ENCODE measurements around the gene LTBP1.

The LTBP1 gene

DNA sequence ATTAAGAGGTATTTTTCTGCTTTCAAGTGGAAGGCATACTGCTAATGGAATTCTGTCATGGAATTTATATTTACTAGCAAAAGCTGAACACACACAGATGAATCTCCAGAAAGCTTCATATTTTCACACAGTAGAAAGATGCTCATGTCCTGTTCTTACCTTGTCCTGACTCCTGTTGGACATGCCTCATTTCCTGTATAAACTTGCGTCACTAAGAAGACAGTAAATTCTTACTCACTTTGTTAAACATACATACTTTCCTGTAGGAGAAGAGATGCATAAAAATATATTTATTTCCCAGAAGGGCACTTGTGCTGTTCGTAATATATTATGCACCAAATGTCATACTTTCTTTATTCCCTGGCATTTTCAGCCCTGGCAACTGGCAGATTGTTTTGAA lies 291.4 kb downstream of the LTBP1 start:
- DNase-seq: no peak

DNA sequence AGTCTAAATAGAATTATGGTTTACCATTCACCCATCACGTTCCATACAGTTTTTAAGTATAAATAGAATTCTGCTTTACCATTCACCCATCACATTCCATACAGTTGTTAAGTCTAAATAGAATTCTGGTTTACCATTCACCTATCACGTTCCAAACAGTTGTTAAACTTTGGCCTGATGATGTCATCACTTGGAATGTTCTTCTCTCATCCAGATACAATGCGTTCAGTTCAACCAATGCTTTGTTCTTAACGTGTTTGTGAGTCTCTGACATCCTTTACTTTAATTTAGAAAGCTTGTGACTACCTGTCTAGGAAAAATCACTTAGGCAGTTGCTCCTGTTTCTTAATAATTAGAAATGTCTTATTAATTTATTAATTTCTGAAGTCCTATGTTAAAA lies 293.4 kb downstream of the LTBP1 start:
- no peak for DNase-seq

DNA sequence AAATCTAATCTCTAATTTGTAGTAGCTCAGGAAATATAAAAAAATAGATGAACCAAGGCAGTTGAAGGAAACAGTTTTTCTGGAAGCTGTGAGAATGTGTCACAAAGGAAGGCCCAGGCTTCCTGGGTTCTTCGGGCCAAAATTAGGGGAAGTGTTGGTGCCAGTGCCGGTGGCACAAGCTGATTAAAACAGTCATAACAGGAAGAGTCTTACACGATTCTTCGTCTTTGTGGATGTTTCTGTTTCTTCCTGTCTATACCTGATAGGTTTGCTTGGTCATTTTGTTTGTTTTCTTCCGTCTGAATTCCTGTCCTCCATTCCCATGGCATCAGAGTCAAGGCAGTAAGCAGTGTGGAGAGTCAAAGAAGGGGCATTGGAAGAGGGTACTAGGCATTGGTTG lies 294.3 kb downstream of the LTBP1 start:
- no peak for DNase-seq

DNA sequence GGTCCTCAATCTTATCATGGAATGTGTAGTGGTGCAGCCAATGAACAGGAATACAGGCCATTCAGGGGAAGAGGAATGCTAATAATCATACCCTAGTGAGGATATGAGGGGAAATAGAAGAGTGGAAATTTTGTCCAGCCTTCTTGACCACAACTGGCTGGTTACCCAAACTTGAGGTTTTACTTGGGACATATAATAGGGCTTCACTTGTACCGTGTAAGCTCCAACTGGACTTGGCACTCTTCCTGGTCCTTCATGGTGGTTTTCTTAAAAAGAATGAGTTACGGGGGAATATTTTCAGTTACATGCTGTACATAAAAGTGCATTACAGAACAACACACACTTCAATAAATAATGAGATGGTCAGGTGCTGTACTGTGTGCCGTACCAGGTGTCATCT lies 294.8 kb downstream of the LTBP1 start:
- DNase-seq: no peak

DNA sequence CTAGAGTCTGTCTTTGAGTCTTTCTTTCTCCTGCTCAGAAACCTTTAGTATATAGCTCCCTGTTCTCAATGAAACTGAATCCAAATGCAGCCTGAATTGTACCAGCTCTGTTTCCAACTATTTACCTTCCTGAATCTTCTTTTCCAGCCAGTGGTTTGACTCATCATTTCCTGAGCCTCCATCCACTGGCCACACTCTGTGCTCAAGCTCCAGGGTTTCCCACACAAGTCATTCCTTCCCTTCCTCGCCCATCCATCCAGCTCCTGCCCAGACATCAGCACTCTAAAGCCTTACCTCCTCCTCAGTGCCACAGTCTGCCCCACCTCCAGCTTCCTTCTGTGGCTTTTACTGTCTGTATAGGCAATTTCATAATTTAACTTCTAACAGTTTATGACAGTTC lies 296.1 kb downstream of the LTBP1 start:
- no peak for DNase-seq

DNA sequence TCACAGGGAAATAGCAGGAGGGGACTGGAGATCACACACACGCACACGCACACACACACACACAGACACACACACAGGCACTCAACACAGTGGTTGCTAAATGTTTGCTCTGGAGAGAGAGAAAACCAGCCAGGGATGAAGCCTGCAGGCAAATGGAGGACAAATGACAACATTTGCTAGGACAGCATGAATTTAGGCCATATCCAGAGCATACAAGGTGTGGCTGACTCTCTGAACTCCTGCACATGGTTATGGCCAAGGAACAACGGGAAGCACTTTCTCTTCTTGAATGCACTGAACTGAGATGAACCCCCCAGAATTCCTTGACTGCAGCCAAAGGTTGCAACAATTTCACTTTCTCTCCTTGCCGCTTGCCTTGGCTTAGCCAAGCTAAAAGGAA lies 299.7 kb downstream of the LTBP1 start:
- DNase-seq: no peak

DNA sequence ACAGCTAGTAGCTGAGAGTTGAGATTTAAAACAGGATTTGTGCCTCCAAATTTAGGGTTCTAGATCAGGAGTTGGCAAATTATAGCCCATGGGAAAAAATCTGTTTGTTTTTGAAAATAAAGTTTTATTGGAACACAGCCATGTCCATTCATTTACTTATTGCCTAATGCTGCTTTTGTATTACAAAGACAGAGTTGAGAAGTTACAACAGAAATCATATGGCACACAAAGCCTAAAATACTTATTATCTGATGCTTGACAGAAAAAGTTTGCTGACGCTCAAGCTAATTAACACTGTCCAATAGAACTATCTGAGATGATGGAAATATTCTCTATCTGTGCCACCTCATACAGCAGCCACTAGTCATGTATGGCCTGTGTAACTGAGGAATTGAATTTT lies 300.6 kb downstream of the LTBP1 start:
- DNase-seq: no peak

DNA sequence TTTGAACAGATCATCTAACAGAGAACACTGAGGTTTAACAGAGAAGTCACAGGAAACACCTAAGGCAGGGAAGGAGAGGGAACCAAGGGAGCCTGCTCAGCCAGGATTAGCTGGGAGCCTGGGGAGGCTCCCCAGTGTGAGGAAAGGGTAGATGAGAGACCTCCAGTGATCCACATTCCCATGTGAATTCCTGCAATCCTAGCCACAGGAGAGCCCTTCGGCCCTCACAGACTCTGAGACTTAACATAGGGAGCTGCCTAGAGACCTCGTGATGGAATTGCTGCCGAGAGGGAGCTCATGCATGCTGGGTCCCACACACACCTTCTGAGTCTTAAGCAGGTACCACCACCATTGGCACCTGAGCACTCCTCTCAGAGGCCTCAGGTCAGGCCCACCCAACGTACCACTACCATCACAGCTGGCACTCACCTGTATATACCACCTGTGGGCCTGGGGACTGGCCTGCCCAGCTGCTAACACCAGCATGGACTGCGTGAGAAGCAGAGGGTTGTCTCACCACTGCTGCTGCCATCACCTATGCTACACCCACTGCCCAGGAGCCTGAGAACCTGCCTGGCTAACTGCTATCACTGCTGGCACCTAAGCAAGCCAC lies 303.8 kb downstream of the LTBP1 start:
- no peak for DNase-seq

DNA sequence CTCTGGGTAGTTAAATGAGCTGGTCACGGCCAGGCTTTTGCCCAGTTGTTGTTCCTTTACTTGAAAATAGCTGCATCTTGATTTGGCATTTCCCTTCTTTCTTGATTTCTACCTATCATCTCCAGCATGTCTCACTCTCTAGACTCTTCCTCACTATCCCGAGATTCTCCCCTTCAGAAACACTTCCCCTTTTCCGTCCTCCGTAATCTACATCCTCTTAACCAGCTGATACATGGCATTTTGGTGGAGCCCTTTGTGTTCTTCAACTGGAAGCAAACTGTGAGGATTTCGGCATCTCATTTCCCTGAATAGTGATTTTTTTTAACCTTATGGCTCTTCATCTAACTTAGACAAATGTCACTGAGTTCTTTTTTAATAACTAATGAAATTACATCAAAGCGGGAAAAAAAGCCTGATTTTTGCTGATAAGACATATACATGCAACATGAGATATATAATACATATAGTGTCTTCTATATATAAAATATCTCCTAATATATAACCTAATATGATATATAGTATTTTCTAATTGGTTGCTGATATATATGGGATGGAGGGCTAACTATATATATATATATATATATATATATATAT lies 309.5 kb downstream of the LTBP1 start:
- no peak for DNase-seq

DNA sequence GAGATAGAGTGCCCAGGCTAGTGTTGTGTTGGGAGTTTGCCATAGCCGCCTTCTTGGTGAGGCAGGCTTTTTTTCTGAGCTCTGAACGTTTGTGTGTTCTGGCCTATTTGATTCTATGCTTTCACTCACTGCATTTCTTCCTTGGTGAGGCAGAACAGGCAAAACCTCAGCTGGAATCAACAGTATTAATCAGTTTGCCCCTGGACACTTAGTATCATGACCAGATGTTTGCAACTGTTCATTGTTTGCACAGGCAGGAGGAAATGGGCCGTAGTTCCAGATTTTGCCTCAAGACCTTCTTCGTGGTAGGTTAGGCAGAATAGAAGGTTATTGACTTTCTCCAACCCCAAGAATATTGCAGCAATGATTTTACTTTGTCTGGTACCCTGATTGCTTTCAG lies 311.6 kb downstream of the LTBP1 start:
- DNase-seq: no peak

DNA sequence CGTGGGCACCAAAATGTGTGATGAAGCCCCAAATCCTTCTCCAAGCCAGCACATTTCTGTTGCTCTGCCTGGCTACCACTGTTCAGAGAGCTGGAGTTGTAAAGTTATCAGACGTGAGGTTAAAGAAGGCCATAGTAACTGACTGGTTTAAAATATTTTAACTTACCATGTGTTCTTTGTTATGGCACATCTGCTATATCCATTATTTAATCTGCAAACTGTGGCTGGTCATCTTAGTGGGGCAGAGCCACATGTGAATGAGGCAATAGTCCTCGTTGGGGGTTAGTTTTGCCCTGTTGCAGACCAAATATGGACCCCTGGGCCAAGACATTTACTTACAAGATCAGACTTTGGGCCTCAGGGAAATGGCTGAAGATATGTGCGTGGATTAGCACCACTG lies 315.3 kb downstream of the LTBP1 start:
- no peak for DNase-seq

DNA sequence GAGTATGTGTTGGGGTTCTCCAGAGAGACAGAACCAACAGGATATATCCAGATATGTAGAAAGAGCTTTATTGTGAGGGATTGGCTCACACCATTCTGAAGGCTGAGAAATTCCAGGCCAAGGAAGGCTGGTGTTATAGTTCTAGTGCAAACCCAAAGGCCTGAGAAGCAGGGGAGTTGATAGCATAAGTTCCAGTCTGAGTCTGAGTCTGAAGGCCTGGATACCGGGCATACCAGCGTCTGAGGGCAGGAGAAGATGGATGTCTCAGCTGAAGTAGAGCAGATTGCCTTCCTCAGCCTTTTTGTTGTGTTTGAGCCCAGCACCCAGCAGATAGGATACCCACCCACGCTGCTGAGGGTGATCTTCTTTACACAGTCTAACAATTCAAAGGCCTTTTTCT lies 318.0 kb downstream of the LTBP1 start:
- no peak for DNase-seq

DNA sequence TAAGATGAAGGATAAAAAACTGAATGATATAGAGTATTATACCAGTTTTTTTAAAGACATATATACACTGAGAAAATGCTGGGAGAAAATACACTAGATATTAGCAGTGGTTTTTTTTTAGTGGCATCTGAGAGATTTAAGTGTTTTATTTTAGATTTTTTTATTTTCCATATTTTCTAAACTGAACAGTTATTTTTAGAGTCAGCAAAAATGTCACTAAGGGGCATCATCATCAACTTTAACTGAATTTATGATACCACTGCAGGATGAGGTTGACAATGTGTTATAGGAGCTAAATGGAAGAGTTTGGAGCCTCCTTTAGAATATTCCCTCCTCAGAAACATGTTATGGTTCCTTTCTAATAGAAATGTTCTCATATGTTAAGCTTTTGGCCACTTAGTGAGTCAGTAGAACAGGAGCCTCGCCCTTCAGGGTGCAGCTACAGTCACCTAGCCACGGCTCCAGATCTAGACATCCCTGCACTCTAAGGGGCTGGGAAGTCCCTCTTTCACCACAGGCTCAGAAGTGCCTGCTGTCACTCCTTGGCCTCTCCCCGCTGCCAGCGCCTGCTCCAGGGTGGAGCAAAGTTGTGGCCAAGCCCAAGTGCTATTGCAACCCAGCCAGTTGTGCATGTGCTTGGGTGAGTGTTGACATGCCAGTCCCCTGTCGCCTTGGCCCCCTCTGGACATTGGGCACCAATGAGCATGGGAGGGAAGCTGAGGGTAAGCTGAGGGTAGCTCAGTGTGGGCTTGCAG lies 319.0 kb downstream of the LTBP1 start:
- no peak for DNase-seq

DNA sequence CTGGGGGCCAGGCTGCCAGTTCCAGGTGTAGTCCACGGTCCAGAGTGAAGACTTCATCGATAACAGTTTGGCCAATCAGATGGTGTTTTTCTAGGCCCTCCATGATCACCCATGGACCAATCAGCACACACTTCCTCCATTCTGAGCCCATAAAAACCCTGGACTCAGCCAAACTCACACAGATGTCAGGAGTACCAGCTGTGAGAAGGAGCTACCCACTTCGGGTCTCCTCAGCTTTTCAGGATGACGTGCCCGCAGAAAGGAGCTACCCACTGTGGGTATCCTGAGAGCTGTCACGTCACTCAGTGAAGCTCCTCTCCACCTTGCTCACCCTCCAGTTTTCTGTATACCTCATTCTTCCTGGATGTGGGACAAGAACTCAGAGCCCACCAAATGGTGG lies 319.7 kb downstream of the LTBP1 start:
- DNase-seq: no peak

DNA sequence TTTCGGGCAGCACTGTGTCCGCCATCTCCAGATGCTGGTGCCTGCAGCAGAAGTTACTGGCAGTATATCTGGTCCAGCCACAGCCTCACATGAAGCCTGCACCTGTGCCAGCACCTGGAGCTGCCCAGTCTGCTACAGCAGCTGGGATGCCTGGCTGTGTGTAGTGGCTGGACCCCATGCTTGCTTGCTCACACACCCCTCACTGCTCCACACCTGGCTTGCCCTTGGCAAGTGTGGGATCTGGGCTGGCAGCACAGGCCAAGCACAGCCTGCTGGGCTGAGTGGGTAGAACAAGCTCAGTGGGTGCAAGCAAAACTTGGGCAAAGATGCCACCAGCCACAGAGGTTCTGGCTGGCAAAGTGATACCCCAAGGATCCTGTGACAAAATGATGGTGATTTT lies 320.3 kb downstream of the LTBP1 start:
- no peak for DNase-seq

DNA sequence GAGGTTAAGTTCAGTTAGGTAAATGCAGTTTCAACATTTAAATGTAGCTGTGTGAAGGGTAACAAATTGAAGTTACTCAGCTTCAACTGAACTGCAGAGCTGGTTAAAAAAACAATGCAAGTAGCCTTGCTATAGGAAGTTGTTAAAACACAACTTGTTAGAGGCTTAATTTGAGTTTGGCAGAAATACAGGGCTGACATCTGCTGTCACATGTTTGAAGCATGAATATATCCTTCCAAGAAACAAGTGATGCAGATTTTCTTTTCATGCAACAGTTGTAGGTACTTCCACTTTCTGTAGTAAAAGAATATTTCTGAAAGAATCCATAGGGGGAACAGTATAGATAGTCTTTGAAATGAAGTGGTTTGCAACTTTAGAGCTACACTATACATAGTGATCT lies 321.0 kb downstream of the LTBP1 start:
- DNase-seq: no peak

DNA sequence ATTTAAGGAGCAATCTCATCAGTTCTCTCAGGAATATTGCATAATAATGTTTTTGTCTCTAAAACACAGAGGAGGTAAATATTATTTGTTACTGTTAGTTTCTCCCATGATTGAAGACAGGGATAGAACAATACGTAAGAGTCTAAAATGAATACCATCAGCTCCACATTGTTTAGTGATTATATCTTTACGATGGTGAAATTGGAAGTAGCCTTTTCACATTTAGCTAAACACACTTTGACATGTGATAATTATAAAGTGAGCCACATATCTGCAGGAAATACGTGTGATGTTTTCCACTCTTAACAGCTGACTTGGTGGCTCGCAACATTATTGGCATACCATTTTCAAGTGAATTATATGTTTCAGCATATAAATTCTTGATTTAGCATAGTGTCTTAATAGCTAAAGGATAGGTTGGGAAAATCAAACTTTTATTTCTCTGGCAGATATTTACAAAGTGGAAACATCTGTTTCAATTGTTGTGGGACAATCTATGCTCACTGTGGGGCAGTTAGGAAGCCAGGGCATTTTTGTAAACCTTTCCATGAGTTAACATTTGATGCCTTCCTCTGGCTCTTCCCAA lies 321.6 kb downstream of the LTBP1 start:
- no peak for DNase-seq

DNA sequence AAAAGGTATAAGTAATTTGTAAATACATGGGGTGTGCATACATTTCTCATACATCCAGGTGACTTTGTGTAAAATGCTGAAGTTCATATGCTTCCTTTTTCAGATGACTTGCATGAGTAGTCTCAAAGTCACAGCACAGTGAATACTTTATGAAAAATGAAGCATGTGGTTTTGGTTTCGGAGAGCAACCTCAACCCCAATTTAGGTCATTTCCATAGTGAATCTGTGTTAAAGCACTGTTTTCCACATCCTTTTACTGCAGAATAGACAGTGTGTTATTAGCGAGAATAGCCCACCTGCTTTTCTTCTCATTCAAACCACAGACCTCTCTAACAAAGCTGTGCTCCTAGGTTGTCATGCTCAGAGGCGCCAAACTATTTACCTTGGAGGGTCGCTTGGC lies 325.2 kb downstream of the LTBP1 start:
- no peak for DNase-seq

DNA sequence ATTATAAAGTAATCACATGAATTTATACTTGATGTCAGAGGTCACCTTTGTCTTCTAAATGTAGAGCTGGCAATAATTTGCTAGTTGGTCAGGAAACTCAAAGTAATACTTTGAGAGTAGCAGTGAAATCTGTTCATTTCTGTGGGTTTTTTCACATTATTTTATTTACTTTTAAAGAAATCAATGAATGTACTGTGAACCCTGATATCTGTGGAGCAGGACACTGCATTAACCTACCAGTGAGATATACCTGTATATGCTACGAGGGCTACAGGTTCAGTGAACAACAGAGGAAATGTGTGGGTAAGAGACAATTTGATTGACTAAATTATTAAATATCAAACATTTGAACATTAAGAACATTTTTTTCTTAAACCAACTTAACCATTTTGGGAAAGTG lies 326.7 kb downstream of the LTBP1 start:
- DNase-seq: no peak

DNA sequence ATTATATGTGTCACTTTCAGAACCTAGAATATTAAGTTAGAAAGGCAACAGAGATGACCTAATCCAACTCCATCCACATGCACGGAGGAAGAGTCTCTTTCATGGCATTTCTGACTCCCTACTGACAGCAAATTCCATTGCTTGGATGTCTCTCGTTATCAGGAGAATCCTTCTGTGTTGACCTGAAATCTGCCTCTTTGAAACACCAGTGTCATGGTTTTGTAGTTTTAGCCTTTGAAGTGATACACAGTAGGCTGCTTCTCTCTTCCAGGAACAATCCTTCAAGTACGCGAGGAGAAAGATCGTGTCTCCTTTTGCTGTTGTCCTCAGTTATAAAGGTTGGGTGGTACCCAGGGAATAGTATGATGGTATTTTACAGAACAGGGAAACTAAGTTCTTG lies 327.8 kb downstream of the LTBP1 start:
- no peak for DNase-seq

DNA sequence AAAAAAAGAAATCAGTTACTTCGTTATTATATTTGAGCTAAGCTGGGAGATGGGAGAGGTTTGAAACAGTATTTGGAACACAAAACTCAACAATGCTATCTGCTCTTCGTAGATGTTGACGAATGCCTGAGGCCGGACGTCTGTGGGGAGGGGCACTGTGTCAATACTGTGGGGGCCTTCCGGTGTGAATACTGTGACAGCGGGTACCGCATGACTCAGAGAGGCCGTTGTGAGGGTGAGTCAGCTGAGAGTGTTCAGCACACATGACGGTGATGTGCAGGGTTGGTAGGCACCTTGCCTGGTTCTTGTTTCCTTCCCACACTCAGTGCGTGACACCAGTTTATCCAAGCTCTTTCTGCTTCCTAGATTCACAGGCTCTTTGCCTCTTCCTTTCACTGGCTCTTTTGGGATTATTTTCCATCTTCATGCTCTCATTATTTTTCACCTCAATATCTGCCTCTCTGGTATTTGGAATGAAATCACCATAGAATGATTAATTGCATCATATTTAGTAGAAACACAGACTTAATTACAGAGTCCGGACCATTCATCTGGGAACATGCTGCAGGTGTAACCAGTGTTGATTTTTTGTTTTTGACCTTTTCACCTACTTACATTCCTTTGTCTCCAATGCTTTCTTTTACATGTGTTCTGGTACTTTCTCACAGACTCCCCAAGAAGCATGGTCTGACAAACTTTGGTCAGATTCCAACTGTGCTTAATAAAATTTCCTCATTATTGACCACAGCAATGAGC lies 329.1 kb downstream of the LTBP1 start:
- DNase-seq: no peak

DNA sequence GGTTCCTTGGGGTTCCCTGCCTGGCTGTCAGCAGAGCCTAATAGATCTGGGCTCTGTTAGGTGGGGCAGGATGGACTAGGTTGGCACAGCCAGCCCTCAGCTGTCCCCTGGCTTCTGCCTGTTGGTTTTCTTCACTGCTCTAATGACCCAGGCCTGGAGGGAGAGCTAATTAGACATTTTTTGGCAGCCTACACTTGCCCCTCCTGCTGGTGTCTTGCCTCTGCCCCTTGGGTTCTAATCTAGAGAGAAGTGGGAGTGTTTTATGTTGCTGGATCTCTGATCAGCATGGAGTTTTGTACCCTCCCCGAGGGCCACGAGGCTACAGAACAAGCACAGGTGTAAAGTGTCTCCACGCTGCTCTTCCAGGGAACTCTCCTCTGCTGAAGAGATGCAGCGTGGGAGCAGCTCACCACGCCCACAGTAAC lies 330.3 kb downstream of the LTBP1 start:
- DNase-seq: no peak

DNA sequence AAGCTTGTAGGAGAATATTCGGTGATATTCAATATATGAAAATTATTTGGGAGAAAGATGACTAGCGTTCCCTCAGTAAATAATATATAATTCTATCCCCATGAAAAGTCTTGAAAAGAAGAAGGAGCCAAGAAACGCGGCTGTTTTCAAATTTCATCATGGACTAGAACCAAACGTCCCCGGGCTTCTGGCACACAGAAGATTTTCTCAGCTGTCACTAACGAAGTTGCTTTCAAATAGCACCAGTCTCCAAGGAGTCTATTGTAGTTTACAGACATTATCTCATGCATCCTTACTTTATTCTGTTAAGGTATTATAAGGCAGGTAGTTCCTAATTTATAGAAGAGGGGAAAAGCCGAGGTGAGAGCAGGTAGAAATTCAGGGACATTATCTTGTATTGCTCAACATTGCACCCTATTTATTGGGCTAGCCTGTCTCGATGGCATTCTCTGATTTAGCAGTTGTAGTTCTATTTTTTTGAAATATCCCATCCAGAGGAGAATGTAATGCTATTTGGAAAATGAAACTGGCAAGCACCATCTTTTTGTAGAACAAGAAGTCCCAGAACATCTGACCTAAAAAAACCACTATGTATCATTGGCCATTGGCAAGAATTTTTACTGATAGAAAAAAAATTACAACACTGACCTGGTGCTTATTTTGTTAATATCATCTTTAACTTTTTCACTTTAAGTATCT lies 331.6 kb downstream of the LTBP1 start:
- DNase-seq: no peak
